ENCODE results near the gene TOM1.

TOM1 gene

DNA sequence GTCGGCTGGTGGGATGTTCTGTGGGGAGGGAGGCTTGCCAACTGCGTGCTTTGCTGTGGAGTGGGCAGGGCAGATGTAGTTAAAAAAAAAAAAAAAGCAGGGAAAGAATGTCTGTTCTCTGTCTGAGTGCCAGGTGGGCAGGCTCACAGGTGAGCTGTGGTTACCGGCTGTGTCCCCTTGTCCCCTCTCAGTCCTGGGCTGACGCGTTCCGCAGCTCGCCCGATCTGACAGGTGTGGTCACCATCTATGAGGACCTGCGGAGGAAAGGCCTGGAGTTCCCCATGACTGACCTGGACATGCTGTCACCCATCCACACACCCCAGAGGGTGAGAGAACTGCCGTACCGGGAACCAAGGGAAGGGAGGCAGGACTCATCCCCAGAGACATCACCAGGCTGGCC, 23.6 kb downstream of the TOM1 start:
- H3K27ac Mint-ChIP-seq = no peak overlapping the region

DNA sequence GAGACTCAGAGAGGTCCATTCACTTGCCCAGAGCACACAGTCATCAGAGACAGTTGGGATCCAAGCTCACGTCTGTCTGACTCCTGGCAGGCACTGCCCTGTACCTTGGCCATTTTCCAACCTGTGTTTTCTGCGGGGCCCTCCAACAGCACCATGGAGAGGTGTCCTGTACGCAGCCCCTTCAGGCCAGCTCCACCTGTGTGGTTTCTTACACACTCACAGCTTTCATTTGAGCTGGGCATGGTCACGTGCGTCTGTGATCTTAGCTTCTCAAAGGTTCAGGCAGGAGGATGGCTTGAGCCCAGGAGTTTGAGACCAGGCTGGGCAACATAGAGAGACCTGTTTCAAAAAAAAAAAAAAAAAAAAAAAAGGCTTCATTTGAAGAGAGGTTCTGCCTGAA, 24.4 kb downstream of the TOM1 start:
- Mint-ChIP-seq H3K4me1 (no peaks in the 10 kb centered on the region), H3K9me3 (no peaks in the 10 kb centered on the region), H3K27me3 (ENCODE audit: low read depth, poor library complexity) (no peaks in the 10 kb centered on the region), H3K27ac (no peak overlapping the region), H3K36me3 (ENCODE audit: low read depth) (peaks cover 23% of the 10 kb centered on the region), H3K4me3 (no peak overlapping the region)
- TF ChIP-seq, protein P1, sequence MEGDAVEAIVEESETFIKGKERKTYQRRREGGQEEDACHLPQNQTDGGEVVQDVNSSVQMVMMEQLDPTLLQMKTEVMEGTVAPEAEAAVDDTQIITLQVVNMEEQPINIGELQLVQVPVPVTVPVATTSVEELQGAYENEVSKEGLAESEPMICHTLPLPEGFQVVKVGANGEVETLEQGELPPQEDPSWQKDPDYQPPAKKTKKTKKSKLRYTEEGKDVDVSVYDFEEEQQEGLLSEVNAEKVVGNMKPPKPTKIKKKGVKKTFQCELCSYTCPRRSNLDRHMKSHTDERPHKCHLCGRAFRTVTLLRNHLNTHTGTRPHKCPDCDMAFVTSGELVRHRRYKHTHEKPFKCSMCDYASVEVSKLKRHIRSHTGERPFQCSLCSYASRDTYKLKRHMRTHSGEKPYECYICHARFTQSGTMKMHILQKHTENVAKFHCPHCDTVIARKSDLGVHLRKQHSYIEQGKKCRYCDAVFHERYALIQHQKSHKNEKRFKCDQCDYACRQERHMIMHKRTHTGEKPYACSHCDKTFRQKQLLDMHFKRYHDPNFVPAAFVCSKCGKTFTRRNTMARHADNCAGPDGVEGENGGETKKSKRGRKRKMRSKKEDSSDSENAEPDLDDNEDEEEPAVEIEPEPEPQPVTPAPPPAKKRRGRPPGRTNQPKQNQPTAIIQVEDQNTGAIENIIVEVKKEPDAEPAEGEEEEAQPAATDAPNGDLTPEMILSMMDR (IDR thresholded peaks at IDR 0.05) = no peak
- no peak for DNase-seq

More for the DNA sequence above, 23.6 kb downstream of the TOM1 start:
- DNase-seq = no peak
- no peaks in the 10 kb centered on the region for H3K9me3 Mint-ChIP-seq
- peaks cover 23% of the 10 kb centered on the region for H3K36me3 Mint-ChIP-seq (ENCODE audit: low read depth)
- TF ChIP-seq, protein P1 (IDR thresholded peaks at IDR 0.05) = no peak
- no peaks in the 10 kb centered on the region for H3K27me3 Mint-ChIP-seq (ENCODE audit: low read depth, poor library complexity)
- H3K4me1 Mint-ChIP-seq = no peaks in the 10 kb centered on the region
- no peak overlapping the region for H3K4me3 Mint-ChIP-seq

DNA sequence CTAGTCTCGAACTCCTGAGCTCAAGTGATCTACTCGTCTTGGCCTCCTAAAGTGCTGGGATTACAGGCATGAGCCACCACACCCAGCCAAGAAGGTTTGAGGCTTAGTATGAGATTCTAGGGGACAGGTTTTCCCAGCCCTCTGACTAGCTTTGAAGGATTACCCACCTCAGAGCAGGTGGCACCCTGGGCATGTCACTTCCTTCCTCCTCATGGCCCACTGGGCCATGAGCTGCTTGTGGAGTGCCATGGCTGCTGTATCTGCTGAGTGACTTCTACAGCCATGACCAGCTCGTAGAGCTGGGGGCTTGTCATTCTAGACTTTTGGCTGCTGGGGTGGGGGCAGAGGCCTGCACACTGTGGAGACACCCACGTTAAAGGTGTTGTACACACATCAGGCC, 25.1 kb downstream of the TOM1 start:
- no peaks in the 10 kb centered on the region for H3K9me3 Mint-ChIP-seq
- H3K27me3 Mint-ChIP-seq (ENCODE audit: low read depth, poor library complexity) = no peaks in the 10 kb centered on the region
- TF ChIP-seq, protein P1 (IDR thresholded peaks at IDR 0.05) = no peak
- no peak for DNase-seq
- no peak overlapping the region for H3K4me3 Mint-ChIP-seq
- H3K4me1 Mint-ChIP-seq = no peaks in the 10 kb centered on the region
- H3K36me3 Mint-ChIP-seq (ENCODE audit: low read depth) = peaks cover 27% of the 10 kb centered on the region
- H3K27ac Mint-ChIP-seq = no peak overlapping the region

DNA sequence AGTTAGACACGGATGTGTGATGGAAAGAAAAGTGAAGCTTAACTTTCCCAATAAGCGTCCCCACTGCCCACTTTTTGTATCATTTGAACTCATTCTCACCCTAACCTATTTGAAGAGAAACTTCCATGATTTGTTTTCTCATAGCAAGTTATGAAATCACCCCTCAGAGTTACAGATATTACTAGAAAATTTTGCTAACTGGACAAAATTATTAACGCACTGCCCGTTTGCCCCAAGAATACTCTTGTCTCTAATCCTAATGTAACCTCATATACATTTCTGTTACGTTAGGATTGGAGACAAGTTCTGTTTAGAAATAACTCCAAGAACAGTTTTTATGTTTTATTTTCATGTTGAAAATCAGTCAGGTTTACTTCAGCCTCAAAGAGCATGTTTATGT, 25.5 kb downstream of the TOM1 start:
- H3K9me3 Mint-ChIP-seq = no peaks in the 10 kb centered on the region
- H3K4me3 Mint-ChIP-seq = no peak overlapping the region
- TF ChIP-seq, protein P1 (IDR thresholded peaks at IDR 0.05) = no peak
- peaks cover 2% of the 10 kb centered on the region for H3K4me1 Mint-ChIP-seq
- no peak for DNase-seq
- H3K27ac Mint-ChIP-seq = no peak overlapping the region
- peaks cover 28% of the 10 kb centered on the region for H3K36me3 Mint-ChIP-seq (ENCODE audit: low read depth)
- no peaks in the 10 kb centered on the region for H3K27me3 Mint-ChIP-seq (ENCODE audit: low read depth, poor library complexity)

DNA sequence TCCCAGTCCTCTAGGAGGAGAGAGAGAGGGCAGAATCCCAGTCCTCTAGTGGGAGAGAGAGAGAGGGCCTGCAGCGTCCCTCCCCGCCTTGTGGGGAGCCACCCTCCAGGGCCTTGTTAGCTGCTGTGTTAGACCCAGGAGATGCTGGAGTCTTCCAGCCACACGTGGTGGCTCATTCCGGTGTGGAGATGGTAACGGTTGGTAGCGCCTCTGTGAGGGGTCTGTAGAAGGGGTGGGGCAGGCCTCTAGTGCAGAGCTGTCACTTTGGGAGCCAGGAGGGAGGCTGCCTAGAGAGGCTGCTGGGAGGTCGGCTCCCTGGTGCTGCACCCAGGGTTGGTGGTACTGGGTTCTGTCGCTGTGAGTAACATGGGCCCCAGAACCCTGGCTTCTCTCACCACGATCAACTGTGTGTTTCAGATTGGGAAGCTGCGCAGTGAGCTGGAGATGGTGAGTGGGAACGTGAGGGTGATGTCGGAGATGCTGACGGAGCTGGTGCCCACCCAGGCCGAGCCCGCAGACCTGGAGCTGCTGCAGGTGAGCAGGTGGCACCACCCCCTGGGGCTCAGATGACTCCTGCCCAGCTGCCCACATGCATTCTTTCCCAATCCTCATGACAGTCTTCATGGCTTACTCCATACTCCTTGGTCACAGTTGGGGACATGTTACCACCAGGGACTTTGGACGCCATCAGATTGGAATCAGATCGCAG, 27.3 kb downstream of the TOM1 start:
- Mint-ChIP-seq H3K27ac (no peak overlapping the region), H3K27me3 (ENCODE audit: low read depth, poor library complexity) (no peaks in the 10 kb centered on the region), H3K4me3 (no peak overlapping the region), H3K9me3 (no peaks in the 10 kb centered on the region), H3K4me1 (peaks cover 7% of the 10 kb centered on the region), H3K36me3 (ENCODE audit: low read depth) (peaks cover 37% of the 10 kb centered on the region)
- TF ChIP-seq, protein P1 (IDR thresholded peaks at IDR 0.05) = no peak
- no peak for DNase-seq
